ENCODE results near the gene DDIT4.
"Not testable (repeated sequence)": the region's sequence is repeated elsewhere in the genome, so short reads cannot be mapped to it uniquely, and the experiment has no call there.

Gene DDIT4

DNA sequence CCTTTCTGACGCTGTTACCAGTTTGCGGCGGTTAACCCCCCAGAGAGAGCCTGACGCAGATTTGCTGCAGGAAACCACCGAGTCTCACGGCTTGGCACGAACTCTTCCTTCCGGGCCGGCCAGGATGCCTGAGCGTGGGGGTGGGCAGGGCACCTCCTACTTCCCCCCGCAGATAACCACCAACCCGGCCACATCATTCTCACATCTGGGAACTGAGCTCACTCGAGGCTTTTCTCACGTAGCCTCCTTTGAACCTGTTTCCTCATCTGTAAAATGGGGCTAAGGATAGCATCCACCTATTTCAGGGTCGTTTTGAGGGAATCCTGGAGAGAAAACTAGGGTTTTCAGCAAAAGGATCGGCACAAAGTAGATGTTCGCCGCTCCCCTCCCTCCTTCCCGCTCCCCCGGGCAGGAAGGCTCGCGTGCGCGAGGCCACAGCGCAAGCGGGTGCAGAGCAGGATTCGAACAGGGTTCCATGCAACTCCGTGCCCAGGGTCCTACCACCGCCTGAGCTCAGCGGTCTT is 23.6 kb downstream of the DDIT4 start:
- peak; percentile 99 for DNase-seq

DNA sequence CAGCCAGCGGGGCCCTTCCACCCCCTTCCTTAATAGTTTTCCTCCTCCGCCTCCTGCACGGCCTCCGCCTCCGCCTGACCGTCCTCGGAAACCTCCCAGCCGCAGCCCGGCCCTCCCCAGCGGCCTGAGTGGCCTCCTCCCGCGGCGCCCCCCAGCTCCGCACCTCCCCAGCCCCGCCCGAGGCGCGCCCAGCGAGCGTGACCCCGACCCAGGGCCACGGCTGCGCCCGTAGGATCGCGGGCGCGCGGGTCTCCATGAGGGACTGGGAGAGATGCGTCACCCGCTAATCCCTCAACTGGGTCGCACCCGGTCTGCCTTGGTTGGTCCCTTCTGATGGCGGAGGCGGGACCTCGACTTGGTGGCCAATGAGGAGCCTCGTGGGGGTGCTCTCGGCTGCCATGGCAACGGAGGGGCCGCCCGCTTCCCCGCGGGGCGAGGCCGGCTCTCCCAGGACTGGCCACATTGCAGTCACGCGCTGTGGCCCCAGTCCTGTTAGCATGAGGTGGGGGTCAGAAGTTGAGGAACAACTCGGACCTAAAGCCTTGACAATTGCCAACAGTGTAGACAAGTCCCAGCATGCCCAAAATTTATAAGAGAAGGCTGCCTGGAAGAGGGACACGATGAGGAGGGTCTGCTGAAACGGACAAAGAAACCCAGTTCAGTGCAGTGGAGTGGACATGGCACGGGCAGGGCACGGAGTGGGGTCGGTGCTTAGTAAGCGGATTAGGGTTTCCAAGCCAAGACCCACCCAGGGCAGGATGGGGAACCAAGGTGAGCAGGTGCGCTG is 24.3 kb downstream of the DDIT4 start:
- peak; percentile 99 for DNase-seq

DNA sequence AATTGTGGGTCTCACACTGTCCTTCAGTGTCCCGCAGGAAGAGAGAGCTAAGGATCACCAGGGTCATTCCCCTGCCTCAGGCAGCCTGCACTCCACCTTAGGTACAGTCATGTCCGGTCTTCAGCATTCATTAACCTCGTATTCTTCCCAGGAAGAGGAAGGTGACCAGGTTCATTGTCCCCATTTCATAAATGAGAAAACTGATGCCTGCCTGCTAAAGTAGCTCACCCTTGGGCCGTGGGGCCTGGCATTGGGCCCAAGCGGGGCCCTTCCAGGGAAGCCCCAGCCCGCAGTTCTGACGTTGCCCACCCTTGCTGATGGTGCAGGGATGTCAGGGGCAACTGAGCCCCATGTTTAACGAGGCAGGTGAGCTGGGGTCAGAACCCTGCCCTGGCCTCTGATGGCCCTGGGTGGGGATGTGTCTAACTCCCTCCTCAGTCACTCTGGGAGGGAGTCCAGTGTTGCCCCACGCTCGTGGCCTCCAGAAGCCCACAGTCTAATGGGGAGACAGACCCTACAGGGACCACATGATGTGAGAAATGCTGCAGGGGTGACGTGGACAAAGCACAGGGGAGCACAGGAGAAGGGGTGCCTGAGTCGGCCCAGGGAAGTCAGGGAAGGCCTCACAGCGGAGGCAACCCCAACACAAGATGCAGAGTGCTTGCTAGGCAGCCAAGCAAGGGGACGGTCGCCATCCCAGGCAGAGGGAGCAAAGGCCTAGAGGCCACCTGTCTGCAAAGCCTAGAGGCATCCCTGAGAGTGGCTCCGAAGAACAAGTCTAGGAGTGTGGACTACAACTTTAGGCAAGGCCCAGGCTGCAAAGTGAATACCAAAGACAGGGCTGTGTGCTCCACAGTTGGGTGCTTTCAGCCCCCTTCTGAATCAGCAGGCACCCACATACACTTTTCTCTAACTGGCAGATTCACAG is 25.1 kb downstream of the DDIT4 start:
- DNase-seq = no peak

DNA sequence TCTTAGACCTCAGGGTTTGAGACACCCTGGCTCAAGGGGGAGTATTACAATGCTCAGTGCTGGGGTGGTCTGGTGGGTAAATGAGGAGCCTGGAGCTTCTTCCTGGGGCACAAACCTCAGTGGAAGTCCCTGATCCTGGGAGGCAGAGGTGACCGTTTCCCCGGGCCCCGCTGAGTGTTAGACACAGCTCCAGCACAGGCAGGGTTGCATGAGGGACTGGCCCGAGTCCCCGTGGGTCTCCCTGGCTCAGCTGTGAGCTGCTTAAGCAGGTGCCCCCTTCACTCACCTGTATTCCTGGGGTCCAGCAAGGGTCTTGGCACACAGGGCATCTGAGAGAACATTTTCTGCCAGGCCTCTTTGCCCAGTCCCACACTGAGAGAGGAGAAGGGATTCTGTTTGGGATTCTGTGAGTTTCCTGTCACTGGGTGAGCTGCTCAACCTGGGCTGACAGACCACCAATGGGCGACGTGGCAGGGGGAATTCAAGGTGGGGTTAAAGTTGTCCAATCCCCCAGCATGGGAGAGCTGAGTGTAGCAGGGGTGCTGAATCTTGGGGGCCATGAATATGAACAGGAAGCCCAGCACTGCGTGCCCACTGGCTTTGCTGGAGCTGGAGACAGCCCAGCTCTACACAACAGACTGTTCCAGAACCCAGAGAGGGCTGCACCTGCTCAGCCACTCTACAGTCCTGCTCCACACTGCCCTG is 29.9 kb downstream of the DDIT4 start:
- DNase-seq = no peak

DNA sequence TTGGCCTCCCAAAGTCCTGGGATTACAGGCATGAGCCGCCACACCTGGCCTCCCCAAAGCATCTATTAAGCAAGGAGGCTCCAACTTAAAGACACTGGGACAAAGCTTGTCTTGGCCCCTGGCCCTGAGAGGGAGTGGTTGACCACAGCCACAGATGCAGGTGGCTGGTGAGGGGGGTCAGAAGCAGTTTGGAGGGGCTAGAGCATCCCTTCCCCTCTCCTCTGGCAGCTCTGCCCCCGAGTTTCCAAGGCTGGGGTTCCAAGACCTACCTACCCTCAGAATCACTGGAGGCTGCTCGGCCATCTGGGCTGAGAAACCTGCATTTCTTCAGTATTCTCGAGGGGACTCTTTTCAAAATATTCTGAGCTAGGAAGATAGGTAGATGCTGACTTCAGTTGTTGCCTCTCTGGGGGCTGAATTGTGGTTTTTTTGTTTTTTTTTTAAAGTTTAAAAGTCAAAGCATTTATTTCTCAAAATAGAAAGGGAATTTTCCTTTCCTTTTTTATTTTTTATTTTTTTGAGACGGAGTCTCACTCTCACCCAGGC is 32.6 kb downstream of the DDIT4 start:
- no peak for DNase-seq

DNA sequence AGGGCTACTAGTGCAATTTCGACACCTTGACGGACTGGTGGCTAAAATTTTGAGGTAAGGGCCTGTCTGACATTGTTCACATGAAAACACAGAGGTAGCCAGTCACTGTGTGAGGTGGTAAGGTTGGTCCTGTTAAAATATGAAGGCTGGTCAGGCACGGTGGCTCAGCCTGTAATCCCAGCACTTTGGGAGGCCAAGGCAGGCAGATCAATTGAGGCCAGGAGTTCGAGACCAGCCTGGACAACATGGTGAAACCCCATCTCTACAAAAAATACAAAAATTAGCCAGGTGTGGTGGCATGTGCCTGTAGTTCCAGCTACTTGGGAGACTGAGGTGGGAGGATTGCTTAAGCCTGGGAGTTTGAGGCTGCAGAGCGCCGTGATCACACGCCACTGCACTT is 34.0 kb downstream of the DDIT4 start:
- not testable (repeated sequence) for DNase-seq

DNA sequence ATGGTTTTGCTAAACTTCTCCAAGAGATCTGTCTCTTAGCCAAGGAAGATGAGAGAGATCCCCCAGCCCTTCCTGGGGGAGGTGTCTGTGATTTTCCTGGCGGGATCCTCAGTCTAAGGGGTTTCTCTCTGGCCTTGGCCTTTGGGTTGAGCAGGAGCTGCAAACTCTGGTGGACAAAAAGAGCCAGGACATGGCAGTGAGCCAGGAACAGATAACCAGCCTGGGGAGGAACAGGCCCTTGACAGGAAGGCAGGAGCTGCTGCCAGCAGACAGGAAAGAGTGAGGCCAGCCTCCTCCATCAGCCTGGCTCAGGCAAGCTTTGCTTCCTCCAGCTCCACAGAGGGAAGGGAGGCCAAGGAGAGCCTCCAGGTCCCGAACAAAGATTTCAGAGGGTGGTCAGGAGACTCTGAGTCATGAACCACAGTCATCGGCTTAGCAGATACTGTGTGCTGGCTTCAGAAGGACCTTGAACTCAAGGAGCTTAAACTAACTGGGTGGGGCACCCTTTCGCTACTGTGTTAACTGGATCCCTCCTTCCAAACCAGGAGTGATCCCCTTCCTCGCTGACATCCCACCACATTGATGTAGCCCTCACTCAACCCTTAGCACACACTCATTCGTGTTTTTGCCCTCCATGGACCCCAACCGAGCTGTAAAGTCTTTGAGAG is 34.7 kb downstream of the DDIT4 start:
- DNase-seq = peak; percentile 58

DNA sequence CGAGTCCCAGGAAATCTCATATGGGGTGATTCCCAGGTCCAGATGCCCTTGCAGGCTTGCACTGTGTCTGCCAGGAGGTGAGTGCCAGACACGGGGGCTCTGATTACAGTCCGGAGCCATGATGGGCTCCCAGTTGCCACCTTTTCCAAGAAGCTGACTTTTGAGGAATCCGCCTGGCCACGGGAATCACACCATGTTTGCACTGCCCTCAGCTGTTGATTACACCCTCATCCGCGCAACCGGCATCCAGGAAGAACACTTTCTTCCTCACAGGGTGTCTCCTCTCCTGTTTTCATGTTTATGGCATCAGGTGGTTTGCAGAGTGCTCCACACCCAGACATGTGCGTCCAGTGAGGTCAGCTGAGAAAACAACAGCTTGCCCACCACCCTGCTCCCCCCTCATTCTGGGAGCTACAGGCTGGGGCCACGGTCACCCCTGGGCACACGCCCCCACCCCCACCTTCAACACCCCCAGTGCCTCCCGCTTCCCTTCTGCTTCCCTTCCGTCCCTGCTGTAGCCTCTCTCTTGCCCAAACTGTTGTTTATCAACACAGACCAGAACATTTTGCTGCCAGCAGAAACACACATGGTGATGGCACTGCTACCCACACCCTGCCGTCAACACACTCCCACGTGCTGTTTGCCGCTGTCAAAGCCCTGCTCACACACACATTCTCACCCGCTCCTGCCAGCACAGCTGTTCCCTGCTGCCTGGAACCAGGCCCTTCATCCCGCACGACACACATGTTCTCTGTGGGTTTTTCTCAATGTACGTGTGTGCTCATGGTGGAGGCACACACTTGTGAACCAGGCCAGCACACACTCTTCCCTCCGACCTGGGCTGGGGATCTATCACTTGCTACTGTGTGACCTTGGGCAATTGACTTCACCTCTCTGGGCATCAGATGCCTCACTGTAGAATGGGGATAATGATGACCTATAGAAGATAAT is 35.8 kb downstream of the DDIT4 start:
- no peak for DNase-seq

DNA sequence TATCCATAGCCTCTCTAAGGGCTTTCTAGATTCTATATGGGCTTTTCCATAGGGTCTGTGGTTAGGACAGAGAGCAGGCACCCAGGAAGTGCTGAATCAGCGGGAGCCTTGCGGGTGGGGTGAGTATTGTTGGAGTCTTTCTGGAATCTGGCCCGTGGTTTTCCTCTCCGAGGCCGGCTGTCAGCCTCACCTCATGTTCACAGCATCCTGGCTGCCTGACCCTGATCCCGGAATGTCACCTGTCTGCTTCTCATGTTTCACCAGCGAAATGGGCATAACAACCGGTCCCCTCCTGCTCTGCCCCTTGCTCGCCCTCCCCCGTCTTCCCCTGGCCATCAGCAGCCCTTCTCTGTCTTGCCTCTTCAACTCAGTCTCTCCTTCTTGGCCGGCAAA is 36.5 kb downstream of the DDIT4 start:
- no peak for DNase-seq

DNA sequence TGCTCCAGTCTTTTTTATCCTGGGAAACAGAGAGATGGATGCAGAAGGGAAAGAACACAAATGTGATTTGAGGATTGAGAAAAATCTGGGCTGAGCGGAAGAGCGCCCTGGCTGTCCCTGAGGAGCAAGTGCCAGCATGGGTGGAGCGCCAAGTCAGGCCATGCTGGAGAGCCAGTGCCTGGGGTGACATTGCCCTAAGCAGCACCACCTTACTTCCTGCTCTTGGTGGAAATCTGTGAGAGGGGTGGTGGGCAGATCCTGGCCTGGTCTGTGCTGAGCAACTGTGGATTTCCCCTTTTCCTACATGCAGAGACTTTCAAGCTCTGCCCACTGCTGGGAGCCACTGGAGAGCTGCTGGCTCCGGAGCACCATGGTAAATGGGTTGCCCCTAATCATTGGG is 36.9 kb downstream of the DDIT4 start:
- no peak for DNase-seq

DNA sequence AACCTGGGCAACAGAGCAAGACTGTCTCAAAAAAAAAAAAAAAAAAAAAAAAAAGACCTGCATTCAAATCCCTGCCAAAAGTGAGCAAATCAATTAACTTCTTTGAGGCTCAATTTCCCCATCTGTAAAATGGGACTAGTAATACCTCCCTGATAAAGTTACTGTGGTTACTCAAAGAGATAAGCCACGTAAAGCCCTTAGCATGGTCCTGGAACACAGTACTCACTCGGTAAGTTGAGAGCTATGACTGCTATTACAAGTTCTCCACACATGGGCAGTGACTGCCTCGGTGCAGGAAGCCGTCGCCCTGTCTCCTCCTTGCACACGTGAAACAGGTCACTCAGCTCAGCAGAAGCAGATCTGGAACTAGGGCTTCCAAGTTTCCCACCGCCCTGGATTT is 37.9 kb downstream of the DDIT4 start:
- DNase-seq = no peak

DNA sequence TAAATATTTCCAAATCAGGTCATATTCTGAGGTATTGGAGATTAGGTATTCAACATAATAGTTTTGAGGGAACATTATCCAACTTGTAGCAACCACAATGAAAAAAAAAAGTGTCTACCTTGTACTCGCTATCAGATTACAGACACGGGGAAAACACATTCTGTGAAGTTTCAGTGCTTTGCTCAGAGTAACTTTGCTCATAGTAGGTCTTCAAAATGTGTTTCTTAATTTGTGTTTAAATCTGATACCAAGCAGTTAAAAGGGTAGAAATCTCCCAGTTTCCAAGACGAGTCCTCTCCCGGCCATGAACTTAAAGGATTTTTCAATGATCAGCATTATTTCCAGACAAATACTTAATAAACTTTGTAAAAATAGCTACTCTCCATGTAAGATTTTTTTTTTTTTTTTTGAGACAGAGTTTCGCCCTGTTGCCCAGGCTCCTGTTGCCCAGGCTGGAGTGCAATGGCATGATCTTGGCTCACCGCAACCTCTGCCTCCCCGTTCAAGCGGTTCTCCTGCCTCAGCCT is 39.2 kb downstream of the DDIT4 start:
- DNase-seq = no peak

DNA sequence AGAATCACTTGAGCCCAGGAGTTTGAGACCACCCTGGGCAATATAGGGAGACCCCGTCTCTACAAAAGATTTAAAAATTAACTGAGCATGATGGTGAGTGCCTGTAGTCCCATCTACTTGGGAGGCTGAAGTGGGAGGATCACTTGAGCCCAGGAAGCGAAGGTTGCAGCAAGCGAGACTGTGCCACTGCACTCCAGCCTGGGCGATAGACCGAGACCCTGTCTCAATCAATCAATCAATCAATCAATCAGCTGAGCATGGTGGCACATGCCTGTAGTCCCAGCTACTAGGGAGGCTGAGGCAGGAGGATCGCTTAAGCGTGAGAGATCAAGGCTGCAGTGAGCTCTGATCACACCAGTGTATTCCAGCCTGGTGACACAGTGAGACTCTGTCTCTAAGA is 40.5 kb downstream of the DDIT4 start:
- DNase-seq = no peak

DNA sequence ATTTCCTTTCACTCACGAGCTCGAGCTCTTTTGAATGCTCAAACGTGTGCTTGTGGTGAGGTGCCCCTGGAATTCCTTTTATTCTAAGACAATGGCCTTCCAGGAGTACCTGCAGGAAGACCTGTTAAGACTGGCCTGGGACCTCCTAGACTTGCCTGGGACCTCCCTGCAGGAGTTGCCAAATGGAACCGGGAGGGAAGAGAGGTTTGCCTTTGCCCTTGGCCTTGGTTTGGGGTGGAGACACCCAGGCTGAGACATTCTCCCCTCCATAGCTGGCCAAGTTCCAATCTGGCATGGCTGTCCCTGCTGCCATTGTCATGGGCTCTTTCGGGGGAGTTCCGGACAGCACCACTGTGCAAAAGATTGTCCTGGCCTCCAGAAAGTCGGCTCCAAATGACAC is 41.3 kb downstream of the DDIT4 start:
- no peak for DNase-seq

DNA sequence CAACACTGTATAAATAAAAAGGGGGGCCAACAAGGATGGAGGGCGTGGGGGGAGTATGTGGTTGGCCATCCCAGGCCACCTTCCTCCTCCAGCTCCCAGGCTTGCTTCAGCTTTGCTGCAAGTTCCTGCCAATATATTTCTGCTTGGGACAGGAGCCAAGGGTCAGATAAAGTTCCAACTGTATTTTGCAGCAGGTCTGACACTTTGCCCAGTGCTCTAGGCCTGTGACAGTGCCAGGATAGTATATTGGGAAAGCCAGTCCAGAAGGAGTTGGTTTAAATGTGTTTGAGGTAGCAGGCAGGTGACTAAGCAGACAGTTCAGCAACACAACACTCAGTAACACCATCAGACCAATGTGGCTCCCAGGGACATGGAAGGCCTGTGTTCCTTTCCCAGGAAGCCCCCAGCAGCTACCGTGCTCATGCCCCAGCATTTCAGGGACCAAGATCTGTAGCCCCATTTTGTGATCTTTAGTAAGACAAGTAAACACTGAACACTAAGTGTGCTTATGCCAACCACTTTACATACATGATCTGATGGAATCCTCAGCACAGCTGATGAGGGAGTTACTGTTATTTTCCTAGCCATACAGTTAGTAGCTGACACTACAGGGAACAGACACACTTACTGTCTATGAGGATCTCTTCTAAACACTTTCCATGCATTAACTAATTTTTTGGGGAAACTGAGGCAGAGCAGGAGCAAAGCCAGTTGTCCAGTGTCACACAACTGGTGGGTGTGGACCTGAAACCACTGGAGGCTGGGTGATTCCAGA is 42.1 kb downstream of the DDIT4 start:
- no peak for DNase-seq

DNA sequence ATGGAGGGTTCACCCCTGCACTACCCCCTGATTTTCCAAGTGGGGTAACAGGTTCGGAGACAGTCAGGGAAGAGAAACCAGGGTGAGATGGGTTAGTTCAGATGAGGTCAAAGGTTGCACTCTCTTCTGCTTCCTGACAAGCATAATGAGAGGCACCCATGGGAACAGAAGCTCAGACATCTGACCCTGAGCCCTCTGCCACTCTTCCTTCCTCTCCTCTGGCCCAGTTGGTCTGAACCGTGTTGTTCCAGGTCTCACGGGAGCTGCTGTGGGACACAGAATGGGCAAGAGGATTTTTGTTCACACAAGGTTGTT is 42.6 kb downstream of the DDIT4 start:
- no peak for DNase-seq

DNA sequence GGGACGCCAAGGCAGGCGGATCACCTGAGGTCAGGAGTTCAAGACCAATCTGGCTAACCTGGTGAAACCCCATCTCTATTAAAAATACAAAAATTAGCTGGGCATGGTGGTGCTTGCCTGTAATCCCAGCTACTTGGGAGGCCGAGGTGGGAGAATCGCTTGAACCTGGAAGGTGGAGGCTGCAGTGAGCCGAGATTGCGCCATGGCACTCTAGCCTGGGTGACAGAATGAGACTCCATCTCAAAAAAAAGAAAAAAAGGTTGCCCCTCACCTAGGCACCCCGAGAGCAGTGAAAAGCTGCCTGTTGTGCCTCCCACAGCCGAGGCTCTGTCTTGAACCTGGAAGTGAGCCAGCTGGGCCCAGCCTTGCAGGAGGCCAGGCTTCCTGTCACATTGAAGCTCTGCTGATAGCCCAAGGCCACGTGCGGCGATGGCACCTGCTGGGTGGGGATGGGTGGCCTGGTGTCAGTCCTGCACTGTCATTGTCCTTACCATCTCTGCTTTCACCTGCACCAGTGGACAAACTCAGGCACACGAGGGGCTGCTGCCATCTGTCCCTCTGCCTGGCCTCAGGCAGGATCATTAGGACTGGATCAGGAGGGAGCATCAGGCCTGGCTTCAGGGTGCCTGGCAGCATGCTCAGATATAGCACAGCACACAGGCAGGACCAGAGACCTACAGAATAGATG is 43.2 kb downstream of the DDIT4 start:
- DNase-seq = peak; percentile 39

DNA sequence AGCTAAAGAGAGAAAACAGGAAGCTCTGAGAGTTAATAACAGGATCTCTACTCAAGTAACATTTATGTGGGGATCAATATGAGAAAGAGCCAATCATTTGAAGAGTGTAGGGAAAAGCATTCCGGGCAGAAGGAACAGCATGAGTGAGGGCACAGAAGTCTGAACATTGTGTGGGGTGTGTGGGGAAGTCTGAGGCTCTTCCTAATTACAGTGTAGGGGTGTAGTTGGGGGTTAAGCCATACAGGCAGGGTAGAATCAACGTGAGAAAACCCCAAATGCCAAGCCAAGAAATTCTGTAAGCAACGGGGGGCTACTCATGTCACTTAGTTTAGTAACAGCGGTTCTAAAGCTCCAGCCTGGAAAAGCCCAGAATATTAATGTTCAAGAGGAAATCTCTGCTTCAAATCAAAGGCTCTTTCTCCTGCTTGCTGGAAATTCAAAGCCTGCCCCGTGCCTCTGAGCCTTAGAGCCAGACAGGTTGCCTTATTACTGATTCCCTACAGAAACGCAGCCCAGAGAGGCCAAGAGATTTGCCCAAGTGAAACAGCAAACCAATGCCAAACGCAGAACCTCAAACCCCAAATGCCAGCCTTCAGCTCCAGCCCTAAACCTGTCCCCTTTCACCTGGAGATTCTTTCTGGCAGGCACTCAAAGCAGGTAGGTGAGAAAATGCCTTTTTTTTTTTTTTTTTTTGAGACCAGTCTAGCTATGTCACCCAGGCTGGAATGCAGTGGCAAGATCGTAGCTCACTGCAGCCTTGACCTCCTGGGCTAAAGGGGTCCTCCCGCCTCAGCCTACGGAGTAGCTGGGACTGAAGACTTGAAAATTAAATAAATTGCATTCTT is 44.9 kb downstream of the DDIT4 start:
- no peak for DNase-seq

Data from activated CD4-positive, alpha-beta T cell treated with anti-CD3 and anti-CD28 coated beads, Interleukin-2, Interleukin-6, amounts not matched to agents 100 ng/mL and 50 ng/mL, durations not matched to agents 16 hours and 8 hours (primary cell).